Dermis blood vessel endothelial cell (primary cell): Measurements from ENCODE around the gene NELFCD. TPM values are rescaled to one million over a fixed set of nuclear protein-coding genes. Genes with fewer than 3 reads are reported as not detected.

Experiments used
- DNase-seq: peaks from one replicate; pipeline ENCODE4 v3.0.0; 2010
- total RNA-seq: library from RNA; depleted of rRNA; stranded (reverse); fragments of >200 nt; gene quantifications from 2 replicates; pipeline ENCODE4 v1.2.3, GENCODE V29; 2014

Gene NELFCD
- total RNA-seq, 1 donor from 2014 or later, result 53.4 TPM

GRCh38 chr20:58994390-58995159 lies 13.5 kb downstream of the NELFCD start:
- DNase-seq, result no peak

- DNase-seq, result no peak
Observed at GRCh38 chr20:58995461-58996225, 14.6 kb downstream of the NELFCD start.

- no peak for DNase-seq
Observed at GRCh38 chr20:58996226-58996611, 15.2 kb downstream of the NELFCD start.

- DNase-seq, result no peak
Observed at GRCh38 chr20:58997141-58997770, 16.2 kb downstream of the NELFCD start.

- DNase-seq, result no peak
Observed at GRCh38 chr20:58998656-58999055, 17.6 kb downstream of the NELFCD start.

- DNase-seq, result no peak
Observed at GRCh38 chr20:59000326-59000725, 19.3 kb downstream of the NELFCD start.

- DNase-seq, result no peak
Observed at GRCh38 chr20:59001068-59001448, 20.0 kb downstream of the NELFCD start.

- no peak for DNase-seq
Observed at GRCh38 chr20:59001449-59002171, 20.6 kb downstream of the NELFCD start.

GRCh38 chr20:59002388-59002787 lies 21.3 kb downstream of the NELFCD start:
- DNase-seq, result no peak

- no peak for DNase-seq
Observed at GRCh38 chr20:59002874-59003399, 21.9 kb downstream of the NELFCD start.

GRCh38 chr20:59003836-59004492 lies 22.9 kb downstream of the NELFCD start:
- DNase-seq, result no peak

- DNase-seq, result peak; percentile 26
Observed at GRCh38 chr20:59004493-59004762, 23.4 kb downstream of the NELFCD start.

GRCh38 chr20:59004763-59005522 lies 23.9 kb downstream of the NELFCD start:
- peak; percentile 79 for DNase-seq

- no peak for DNase-seq
Observed at GRCh38 chr20:59005523-59006166, 24.6 kb downstream of the NELFCD start.

- DNase-seq, result peak; percentile 49
Observed at GRCh38 chr20:59006167-59006863, 25.3 kb downstream of the NELFCD start.

GRCh38 chr20:59006864-59007664 lies 26.0 kb downstream of the NELFCD start, which contains the start of gene CTSZ:
Gene CTSZ (minus strand): TSS chr20:59007254. CDS start chr20:59007128, 126 bp downstream.
- DNase-seq, result peak; percentile 55

GRCh38 chr20:59007665-59008511 lies 26.8 kb downstream of the NELFCD start:
- DNase-seq, result no peak

- DNase-seq, result no peak
Observed at GRCh38 chr20:59008715-59009336, 27.8 kb downstream of the NELFCD start.
